ENCODE measurements around the gene UBE2S.

GRCh38 chr19:55360902-55361301 lies 46.7 kb downstream of the UBE2S start:
- TF ChIP-seq POLR2A (IDR thresholded peaks at IDR 0.05) (no peak), CTCF (IDR thresholded peaks at IDR 0.05) (no peak)
